Stimulated activated CD8-positive, alpha-beta memory T cell treated with anti-CD3 and anti-CD28 coated beads, Interleukin-7, amount 100 ng/mL, for 1 hour (primary cell): ENCODE results near the gene DCTD.

Experiments
- DNase-seq, 2 donors: peaks; one replicate each; pipeline ENCODE4 v3.0.0-alpha.2; 2020; ENCODE audit warnings: low read depth in 2 of 2

The DCTD gene

GRCh38 chr4:182893047-182893446, 24.1 kb downstream of the DCTD start:
- DNase-seq = no peak

GRCh38 chr4:182890202-182890601, 27.0 kb downstream of the DCTD start:
- no peak for DNase-seq

GRCh38 chr4:182888891-182889290, 28.3 kb downstream of the DCTD start:
- no peak for DNase-seq

- no peak for DNase-seq
Measured at GRCh38 chr4:182886768-182887167, 30.4 kb downstream of the DCTD start.

- DNase-seq = no peak
Measured at GRCh38 chr4:182886205-182886604, 31.0 kb downstream of the DCTD start.

GRCh38 chr4:182885738-182886077, 31.5 kb downstream of the DCTD start:
- no peak for DNase-seq

GRCh38 chr4:182885022-182885737, 32.0 kb downstream of the DCTD start:
- no peak for DNase-seq

GRCh38 chr4:182884040-182884439, 33.1 kb downstream of the DCTD start:
- DNase-seq = no peak

- no peak for DNase-seq
Measured at GRCh38 chr4:182883351-182883750, 33.8 kb downstream of the DCTD start.

- DNase-seq = no peak
Measured at GRCh38 chr4:182881914-182882313, 35.3 kb downstream of the DCTD start.

- no peak for DNase-seq
Measured at GRCh38 chr4:182880387-182881356, 36.5 kb downstream of the DCTD start.

GRCh38 chr4:182879913-182880312, 37.3 kb downstream of the DCTD start:
- no peak for DNase-seq

- DNase-seq = no peak
Measured at GRCh38 chr4:182878633-182879495, 38.3 kb downstream of the DCTD start.

GRCh38 chr4:182877326-182877883, 39.8 kb downstream of the DCTD start:
- no peak for DNase-seq

- DNase-seq = no peak
Measured at GRCh38 chr4:182876427-182876826, 40.8 kb downstream of the DCTD start.

- no peak for DNase-seq
Measured at GRCh38 chr4:182875453-182876405, 41.5 kb downstream of the DCTD start.

- DNase-seq = no peak
Measured at GRCh38 chr4:182874797-182875345, 42.3 kb downstream of the DCTD start.

GRCh38 chr4:182874304-182874751, 42.9 kb downstream of the DCTD start:
- DNase-seq = no peak

- DNase-seq = no peak
Measured at GRCh38 chr4:182873726-182874125, 43.5 kb downstream of the DCTD start.

- DNase-seq = no peak
Measured at GRCh38 chr4:182873289-182873688, 43.9 kb downstream of the DCTD start.
